HL-60 (cell line): ENCODE measurements around the gene CASP8.

Source experiments
- POLR2AphosphoS5 ChIP-seq: IDR thresholded peaks from 2 replicates; pipeline ENCODE4 v1.6.1; 2012; ENCODE audit warnings: low read depth
- TF ChIP-seq, protein P1 (sequence below): IDR thresholded peaks from one replicate; pipeline ENCODE4 v1.5.1; 2011; ENCODE audit warnings: low read length, control low read depth, inconsistent platforms; ENCODE audit not compliant: insufficient read depth
- TF ChIP-seq, protein P2 (sequence below): IDR thresholded peaks from 2 replicates; pipeline ENCODE4 v1.6.1; 2012; ENCODE audit warnings: low read depth; ENCODE audit not compliant: insufficient replicate concordance

DNA sequence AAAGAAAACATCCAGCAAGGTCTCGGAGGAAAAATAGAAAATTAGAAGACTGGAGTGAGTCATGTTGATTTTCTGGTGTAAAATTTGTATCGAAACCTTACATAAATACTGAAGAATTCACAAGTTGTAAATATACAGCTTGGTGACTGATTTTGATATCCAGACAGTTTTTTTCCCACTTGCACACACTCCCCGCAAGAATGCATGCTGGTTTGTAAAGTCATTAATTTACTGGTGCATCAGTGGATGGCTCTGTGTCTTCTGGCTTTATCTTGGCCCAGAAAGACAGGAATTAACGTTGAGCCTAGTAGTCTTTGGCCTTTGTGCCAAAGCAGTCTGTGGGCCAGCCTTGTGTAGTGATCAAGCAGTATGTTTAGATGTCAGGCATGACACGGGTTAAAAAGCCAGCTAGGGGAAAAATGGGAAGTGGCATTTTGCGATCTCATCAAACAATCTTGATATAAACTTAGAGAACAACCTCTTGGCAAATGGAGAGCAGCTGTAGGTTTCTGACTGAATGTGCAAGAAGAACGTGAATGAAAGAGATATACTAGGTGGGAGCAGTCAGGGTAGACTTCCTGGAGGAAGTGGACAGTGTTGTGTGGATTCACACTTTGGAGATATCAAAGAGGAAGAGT lies 22.7 kb upstream of the CASP8 start:
- TF ChIP-seq, protein P1, sequence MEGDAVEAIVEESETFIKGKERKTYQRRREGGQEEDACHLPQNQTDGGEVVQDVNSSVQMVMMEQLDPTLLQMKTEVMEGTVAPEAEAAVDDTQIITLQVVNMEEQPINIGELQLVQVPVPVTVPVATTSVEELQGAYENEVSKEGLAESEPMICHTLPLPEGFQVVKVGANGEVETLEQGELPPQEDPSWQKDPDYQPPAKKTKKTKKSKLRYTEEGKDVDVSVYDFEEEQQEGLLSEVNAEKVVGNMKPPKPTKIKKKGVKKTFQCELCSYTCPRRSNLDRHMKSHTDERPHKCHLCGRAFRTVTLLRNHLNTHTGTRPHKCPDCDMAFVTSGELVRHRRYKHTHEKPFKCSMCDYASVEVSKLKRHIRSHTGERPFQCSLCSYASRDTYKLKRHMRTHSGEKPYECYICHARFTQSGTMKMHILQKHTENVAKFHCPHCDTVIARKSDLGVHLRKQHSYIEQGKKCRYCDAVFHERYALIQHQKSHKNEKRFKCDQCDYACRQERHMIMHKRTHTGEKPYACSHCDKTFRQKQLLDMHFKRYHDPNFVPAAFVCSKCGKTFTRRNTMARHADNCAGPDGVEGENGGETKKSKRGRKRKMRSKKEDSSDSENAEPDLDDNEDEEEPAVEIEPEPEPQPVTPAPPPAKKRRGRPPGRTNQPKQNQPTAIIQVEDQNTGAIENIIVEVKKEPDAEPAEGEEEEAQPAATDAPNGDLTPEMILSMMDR: no peak
- no peak for TF ChIP-seq POLR2AphosphoS5
- TF ChIP-seq, protein P2, sequence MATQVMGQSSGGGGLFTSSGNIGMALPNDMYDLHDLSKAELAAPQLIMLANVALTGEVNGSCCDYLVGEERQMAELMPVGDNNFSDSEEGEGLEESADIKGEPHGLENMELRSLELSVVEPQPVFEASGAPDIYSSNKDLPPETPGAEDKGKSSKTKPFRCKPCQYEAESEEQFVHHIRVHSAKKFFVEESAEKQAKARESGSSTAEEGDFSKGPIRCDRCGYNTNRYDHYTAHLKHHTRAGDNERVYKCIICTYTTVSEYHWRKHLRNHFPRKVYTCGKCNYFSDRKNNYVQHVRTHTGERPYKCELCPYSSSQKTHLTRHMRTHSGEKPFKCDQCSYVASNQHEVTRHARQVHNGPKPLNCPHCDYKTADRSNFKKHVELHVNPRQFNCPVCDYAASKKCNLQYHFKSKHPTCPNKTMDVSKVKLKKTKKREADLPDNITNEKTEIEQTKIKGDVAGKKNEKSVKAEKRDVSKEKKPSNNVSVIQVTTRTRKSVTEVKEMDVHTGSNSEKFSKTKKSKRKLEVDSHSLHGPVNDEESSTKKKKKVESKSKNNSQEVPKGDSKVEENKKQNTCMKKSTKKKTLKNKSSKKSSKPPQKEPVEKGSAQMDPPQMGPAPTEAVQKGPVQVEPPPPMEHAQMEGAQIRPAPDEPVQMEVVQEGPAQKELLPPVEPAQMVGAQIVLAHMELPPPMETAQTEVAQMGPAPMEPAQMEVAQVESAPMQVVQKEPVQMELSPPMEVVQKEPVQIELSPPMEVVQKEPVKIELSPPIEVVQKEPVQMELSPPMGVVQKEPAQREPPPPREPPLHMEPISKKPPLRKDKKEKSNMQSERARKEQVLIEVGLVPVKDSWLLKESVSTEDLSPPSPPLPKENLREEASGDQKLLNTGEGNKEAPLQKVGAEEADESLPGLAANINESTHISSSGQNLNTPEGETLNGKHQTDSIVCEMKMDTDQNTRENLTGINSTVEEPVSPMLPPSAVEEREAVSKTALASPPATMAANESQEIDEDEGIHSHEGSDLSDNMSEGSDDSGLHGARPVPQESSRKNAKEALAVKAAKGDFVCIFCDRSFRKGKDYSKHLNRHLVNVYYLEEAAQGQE: no peak
